ENCODE measurements around the gene GARRE1.

The GARRE1 gene

GRCh38 chr19:34295103-34295502 is 40.7 kb downstream of the GARRE1 start:
- DNase-seq, result no peak

GRCh38 chr19:34298891-34299520 is 44.7 kb downstream of the GARRE1 start:
- DNase-seq, result peak in 1 of 3 experiments; percentile 52

- no peak for DNase-seq
Measured at GRCh38 chr19:34299576-34299975, 45.2 kb downstream of the GARRE1 start.

GRCh38 chr19:34300380-34300779 is 46.0 kb downstream of the GARRE1 start:
- no peak for DNase-seq

GRCh38 chr19:34300962-34301361 is 46.6 kb downstream of the GARRE1 start:
- no peak for DNase-seq
